Neural progenitor cell (in vitro differentiated cells): Measurements from ENCODE around the gene PHF20.

Source experiments
- CTCF ChIP-seq: fragments of 200-600 bp; sonication (generic); IDR thresholded peaks from 2 replicates; pipeline ENCODE4 v1.5.1; 2017; ENCODE audit warnings: antibody characterized with exemption, mild to moderate bottlenecking
- EZH2 ChIP-seq: fragments of 200-600 bp; sonication (generic); IDR thresholded peaks from 2 replicates; pipeline ENCODE4 v1.6.1; 2017; ENCODE audit warnings: antibody characterized with exemption, mild to moderate bottlenecking, moderate library complexity
- EZH2phosphoT487 ChIP-seq: fragments of 200-600 bp; sonication (generic); IDR thresholded peaks from 2 replicates; pipeline ENCODE4 v1.6.1; 2017; ENCODE audit warnings: antibody characterized with exemption

GRCh38 chr20:35756404-35756803, 15.4 kb upstream of the PHF20 start:
- TF ChIP-seq CTCF (no peak), EZH2 (no peak), EZH2phosphoT487 (no peak)
